GM12874 (cell line): ENCODE results near the gene DGKI.

Experiments
- TF ChIP-seq, protein P1 (sequence below): IDR thresholded peaks from 2 replicates; pipeline ENCODE4 v1.5.1; 2011; ENCODE audit warnings: low read depth, mild to moderate bottlenecking, control low read depth, low read length, moderate library complexity; ENCODE audit not compliant: insufficient read depth

Gene DGKI

DNA sequence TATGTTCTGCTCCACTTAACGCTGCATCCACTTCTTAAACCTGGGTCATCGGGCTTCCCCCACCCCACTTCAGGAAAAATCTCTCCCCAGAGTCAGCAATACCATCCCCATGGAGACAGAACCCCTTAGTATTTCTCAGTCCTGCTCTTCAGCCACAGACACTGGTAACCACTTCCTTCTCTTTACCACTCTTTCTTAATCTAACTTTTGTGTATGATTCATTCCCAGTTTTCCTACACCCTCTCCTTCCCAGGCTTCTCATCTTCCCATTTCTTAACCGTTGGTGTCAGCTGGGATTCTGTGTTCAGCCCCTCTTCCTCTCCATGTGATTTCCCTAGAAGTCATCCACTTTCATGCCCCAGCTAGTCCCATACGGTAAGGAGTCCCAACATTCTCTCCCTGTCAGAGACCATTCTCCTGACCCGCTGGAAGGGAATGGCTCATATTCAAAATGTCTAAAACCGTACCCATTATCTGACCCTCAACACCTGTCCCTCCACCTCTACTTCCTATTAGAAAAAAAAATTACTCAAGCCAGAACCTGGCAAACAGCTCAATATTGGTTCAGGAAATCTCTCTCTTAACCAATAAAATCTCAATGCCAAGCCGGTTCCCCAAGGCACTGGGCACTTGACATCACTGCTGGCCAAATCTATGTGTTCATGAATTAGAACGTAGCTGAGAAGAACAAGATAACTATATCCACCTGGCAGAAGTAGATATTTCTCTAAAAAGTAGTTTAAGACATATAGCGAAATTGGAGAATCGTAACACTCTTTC, 89.4 kb downstream of the DGKI start:
- TF ChIP-seq, protein P1, sequence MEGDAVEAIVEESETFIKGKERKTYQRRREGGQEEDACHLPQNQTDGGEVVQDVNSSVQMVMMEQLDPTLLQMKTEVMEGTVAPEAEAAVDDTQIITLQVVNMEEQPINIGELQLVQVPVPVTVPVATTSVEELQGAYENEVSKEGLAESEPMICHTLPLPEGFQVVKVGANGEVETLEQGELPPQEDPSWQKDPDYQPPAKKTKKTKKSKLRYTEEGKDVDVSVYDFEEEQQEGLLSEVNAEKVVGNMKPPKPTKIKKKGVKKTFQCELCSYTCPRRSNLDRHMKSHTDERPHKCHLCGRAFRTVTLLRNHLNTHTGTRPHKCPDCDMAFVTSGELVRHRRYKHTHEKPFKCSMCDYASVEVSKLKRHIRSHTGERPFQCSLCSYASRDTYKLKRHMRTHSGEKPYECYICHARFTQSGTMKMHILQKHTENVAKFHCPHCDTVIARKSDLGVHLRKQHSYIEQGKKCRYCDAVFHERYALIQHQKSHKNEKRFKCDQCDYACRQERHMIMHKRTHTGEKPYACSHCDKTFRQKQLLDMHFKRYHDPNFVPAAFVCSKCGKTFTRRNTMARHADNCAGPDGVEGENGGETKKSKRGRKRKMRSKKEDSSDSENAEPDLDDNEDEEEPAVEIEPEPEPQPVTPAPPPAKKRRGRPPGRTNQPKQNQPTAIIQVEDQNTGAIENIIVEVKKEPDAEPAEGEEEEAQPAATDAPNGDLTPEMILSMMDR, result no peak

DNA sequence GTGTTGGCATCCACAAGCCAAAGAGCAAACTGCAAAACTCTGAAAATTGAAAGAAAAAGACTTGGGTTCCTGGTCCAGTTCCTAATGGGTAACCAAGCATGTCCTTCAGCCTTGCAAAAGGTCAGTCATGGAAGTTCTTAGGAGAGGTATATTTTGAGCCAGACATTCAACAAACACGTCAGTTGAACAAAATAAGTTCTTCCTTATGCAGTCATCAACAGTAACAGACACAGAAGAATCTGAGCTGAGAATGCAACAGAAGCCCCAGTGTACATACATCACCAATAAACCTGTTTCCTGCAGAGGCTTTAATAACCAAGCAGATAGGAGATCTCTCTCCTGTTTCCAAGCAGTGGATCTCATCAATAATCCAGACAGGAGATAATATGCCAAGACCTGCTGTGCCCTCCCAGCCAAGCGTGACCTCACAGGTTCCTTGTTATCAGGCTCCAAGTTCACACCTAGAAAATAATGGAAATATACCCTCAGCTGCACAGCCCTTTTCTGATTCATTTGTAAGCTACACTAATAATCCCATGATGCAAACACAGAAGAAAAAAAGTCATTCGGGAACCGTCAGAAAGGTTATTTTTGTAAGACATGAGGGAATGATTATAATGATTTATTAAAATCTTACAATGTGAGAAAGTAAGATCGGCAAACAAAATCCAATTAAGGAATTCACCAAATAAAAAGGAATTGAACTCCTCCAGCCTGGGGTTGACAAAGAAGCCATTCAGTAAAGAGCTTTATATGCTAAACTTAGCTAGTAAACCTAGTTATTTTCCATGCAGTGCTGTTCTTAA, 90.7 kb downstream of the DGKI start:
- TF ChIP-seq, protein P1, result no peak

DNA sequence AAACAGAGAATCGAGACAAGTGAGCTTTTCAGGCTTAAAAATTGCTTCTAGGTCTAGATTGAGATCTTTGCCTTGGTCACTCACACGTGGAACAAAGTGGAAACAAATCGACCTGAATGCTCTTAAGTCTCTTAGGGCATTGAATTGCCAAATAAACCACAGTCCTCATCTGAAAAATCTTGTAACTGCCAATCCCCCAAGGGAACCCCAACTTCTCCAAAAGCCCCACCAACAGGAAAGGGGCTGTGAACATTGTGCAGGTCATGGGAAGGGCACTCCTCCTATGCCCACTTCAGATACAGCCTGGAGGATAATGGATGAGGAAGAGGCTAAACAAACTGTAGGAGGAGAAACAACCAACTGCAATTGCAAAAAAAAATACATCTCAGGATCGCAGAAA, 91.3 kb downstream of the DGKI start:
- TF ChIP-seq, protein P1, result no peak

DNA sequence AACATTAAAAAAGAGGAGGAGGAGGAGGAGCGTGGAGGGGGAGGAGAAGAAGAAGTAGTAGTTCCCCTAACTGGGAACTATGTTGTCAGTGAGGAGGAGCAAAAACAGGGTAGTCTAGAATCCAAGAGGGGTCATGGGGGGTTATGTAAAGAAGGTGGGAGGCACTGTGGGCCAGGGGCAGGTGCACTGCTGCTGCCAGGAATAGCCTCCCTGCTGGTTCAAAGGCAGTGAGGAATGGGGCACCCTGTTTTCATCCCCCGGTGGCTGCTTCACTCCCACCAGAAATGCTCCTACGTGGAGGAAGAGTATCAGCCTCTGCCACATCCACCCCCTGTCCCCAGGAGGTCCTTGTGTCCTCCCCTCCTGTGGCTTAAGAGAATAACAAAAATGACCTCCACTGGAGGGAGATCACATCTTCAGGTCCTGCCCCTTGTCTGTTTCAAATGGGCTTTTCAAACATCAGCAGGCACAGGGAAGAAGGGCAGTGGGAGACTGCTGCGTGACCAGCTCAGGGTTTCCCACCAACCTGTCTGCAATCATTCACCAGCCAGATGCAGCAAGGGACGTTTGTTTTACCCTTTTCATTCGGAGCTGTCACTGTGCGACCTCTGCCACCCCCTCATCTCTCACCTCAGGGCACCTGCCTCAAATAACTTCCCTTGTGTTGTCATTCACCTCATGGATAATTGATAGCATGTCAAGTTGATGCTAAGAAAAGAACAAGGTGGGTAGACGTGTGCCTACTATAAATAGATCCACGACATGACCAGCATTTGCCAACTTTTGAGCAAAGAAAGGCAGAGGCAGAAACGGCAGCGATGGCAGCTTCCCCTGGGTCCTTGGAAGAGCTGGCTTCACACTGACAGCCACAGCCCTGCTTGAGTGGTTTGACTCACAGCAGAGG, 92.6 kb downstream of the DGKI start:
- TF ChIP-seq, protein P1, result no peak

DNA sequence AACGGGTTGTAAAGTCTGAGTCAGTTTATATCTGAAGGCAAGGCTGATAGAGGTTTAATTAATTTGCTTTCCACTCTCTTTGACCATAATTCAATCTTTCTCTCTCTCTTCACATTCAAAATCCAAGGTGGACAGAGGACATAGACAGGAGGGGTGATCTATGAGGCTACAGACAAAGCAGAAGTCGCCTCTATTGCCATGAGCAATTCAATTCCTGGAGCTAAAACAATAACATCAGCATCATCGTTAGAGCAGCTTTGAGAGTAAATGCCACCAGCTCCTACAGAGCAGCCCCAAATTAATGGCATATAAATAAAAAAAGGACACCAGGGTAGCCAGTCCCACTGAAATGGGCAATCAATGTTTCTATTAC, 93.2 kb downstream of the DGKI start:
- TF ChIP-seq, protein P1, result no peak

DNA sequence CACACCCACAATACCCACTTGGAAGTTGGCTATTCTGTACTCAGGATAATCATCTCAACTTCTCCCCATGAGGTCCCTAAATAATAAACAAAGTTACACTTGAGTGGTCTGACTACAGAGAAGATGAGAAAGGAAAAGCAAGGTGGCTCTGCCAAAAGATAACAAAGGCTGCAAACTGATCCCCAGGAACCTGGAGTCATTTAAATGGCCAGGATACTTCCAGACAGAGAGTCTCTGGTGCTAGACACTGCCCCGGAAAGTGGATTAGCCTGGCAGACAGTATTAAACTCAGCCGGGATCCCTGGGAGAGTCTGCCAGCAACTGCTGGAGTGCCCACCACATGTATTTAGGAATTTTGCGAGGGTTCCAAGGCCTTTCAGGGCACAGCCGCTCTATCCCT, 93.7 kb downstream of the DGKI start:
- TF ChIP-seq, protein P1, result no peak

DNA sequence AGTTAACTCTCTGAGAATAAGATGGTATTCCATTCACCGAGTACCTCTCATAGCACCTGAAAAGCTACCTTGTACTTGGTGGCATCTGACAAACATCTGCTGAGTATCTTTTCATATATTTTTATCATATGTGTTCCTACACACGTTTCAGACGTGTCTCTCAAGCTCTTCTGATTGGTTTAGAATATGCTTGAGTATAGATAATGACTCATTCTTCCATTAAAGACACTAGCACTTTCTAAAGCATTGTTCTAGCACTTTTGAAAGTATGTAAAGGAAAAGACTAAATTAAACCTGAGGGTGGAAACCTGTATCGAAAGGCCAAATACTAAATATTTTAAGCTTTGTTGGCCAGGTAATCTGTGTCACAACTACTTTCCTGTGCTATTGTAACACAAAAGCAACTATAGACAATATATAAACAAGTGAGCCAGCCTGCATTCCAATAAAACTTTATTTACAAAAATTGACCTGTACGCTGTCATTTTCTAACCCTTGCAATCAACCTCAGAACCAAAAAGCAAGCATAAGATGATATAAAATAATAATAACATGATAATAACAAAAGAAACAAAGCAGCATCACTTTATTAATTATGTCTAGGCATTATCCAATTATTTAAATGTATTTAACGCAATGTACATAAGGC, 95.3 kb downstream of the DGKI start:
- TF ChIP-seq, protein P1, result no peak
